Keratinocyte (primary cell): ENCODE measurements around the gene HDGF. TPM values are rescaled to one million over a fixed set of nuclear protein-coding genes. Genes with fewer than 3 reads are reported as not detected.

Experiments used
- DNase-seq: peaks from one replicate; pipeline ENCODE4 v3.0.0-alpha.2; 2011; ENCODE audit warnings: low read depth, missing footprints, low spot score
- FAIRE-seq: peaks from 2 replicates; lab custom pipeline; 2011; peaks lifted over from hg19 to GRCh38; lab: Jason Lieb, UNC
- H2AFZ ChIP-seq: 2 replicates; pipeline ENCODE4 v1.6.0; 2012; ENCODE audit warnings: low read length, control low read depth, inconsistent platforms; ENCODE audit not compliant: control insufficient read depth
- H3K27ac ChIP-seq: 2 replicates; pipeline ENCODE4 v1.5.1; 2011; ENCODE audit warnings: low read length; ENCODE audit not compliant: control insufficient read depth, insufficient read depth
- H3K27me3 ChIP-seq: 3 replicates; pipeline ENCODE4 v1.6.0; 2011; ENCODE audit warnings: low read length; ENCODE audit not compliant: control insufficient read depth, insufficient read depth; ENCODE audit errors: extremely low read depth
- H3K36me3 ChIP-seq, 2 experiments: 2 replicates in 1 of 2; 3 replicates in 1 of 2; pipeline ENCODE4 v1.5.1; 2011; ENCODE audit warnings: low read length in 2 of 2, mild to moderate bottlenecking in 1 of 2; ENCODE audit not compliant: control insufficient read depth in 2 of 2, insufficient read depth in 2 of 2; ENCODE audit errors: extremely low read depth in 1 of 2
- H3K4me1 ChIP-seq: 3 replicates; pipeline ENCODE4 v1.5.1; 2011; ENCODE audit warnings: low read length; ENCODE audit not compliant: control insufficient read depth, insufficient read depth; ENCODE audit errors: extremely low read depth
- H3K4me2 ChIP-seq: 3 replicates; pipeline ENCODE4 v1.6.0; 2011; ENCODE audit warnings: low read depth, low read length; ENCODE audit not compliant: control insufficient read depth, insufficient read depth; ENCODE audit errors: extremely low read depth
- H3K4me3 ChIP-seq, 3 experiments: fragments of 200-600 bp in 1 of 3; sonication (generic) in 1 of 3; 2 replicates in 2 of 3; 3 replicates in 1 of 3; pipeline ENCODE4 v1.5.1; 2011 to 2016; ENCODE audit warnings: low read length in 3 of 3, mild to moderate bottlenecking in 3 of 3, control low read depth in 2 of 3, inconsistent platforms in 1 of 3, low read depth in 1 of 3, mixed read lengths in 1 of 3, mixed run types in 1 of 3, moderate library complexity in 1 of 3; ENCODE audit not compliant: control insufficient read depth in 2 of 3, insufficient read depth in 2 of 3; ENCODE audit errors: extremely low read depth in 1 of 3
- H3K79me2 ChIP-seq: 2 replicates; pipeline ENCODE4 v1.6.0; 2012; ENCODE audit warnings: low read length; ENCODE audit not compliant: control insufficient read depth, insufficient read depth
- H3K9ac ChIP-seq: 3 replicates; pipeline ENCODE4 v1.6.0; 2011; ENCODE audit warnings: low read length; ENCODE audit not compliant: control insufficient read depth, insufficient read depth; ENCODE audit errors: extremely low read depth
- H3K9me1 ChIP-seq: 3 replicates; pipeline ENCODE4 v1.6.0; 2011; ENCODE audit warnings: low read length; ENCODE audit not compliant: control insufficient read depth, insufficient read depth; ENCODE audit errors: extremely low read depth
- H3K9me3 ChIP-seq: 2 replicates; pipeline ENCODE4 v1.5.1; 2012; ENCODE audit warnings: low read depth, low read length; ENCODE audit not compliant: control insufficient read depth
- H4K20me1 ChIP-seq: 3 replicates; pipeline ENCODE4 v1.6.0; 2011; ENCODE audit warnings: low read length; ENCODE audit not compliant: control insufficient read depth, insufficient read depth; ENCODE audit errors: extremely low read depth
- EZH2 ChIP-seq: IDR thresholded peaks from one replicate; pipeline ENCODE4 v1.6.1; 2012; ENCODE audit warnings: inconsistent platforms, mild to moderate bottlenecking, low read length, moderate library complexity
- dilution Hi-C: fragments of 300-500 bp; cut with MboI; formaldehyde crosslinking; loops from one replicate; pipeline ENCODE4 v1.7.0; 2020; ENCODE audit warnings: low sequenced_read_pairs; ENCODE audit not compliant: extremely low pct_ligation_motif_present
- polyA plus RNA-seq, 5 experiments: library from polyadenylated mRNA; depleted of rRNA in 3 of 5; stranded (reverse) in 3 of 5; stranded (forward) in 1 of 5; unstranded in 1 of 5; fragments of >200 nt; gene quantifications; 1 replicate in 1 of 5; 2 replicates in 3 of 5; 3 replicates in 1 of 5; pipeline versions ENCODE4 v1.2.1 to v1.2.3, GENCODE V29; 2011 to 2012; ENCODE audit warnings: missing spikeins in 2 of 5, low read depth in 1 of 5, low replicate concordance in 1 of 5
- TF ChIP-seq, protein P1 (sequence below), 3 experiments: IDR thresholded peaks in 1 of 3; conservative IDR thresholded peaks in 1 of 3; optimal IDR thresholded peaks in 1 of 3; 2 replicates in 2 of 3; 3 replicates in 1 of 3; pipeline versions ENCODE3 to v1.5.1; 2011; ENCODE audit warnings: low read length in 3 of 3, mild to moderate bottlenecking in 3 of 3, moderate library complexity in 2 of 3, control low read depth in 1 of 3, inconsistent platforms in 1 of 3; ENCODE audit not compliant: insufficient read depth in 2 of 3; ENCODE audit errors: extremely low read depth in 1 of 3

Gene HDGF
- polyA plus RNA-seq, 1 donor (not counting 4 experiments of a cell fraction or from before 2014, with no cell fraction given), result 240 TPM

DNA sequence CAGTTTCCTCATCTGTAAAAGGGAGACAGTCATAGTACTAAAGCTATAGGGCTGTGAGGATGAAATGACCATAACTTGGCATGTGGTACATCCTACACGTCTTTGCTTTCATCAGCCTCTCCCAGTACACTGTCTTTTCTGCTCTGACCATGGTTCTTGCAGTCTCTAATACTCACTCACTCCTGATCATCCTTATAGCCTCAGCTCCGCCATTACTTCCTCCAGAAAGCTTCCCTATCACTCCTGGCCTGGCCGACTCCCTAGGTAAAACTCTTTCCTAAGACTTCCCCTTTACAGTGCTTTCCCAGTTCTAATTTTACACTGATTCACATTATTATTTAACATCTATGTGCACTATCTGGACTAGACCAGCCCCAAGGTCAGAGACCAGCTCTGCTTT is 5.6 kb downstream of the HDGF start:
- Histone ChIP-seq H3K4me3 (peak overlapping the region in 2 of 3 experiments; percentile 47 to 61), H3K79me2 (peaks cover 66% of the 10 kb centered on the region), H3K9me3 (no peaks in the 10 kb centered on the region), H4K20me1 (no peaks in the 10 kb centered on the region), H3K36me3 (peaks cover 28% of the 10 kb centered on the region in 2 experiments), H3K27me3 (no peaks in the 10 kb centered on the region), H3K9ac (peak overlapping the region; percentile 100), H3K4me1 (peaks cover 46% of the 10 kb centered on the region), H3K4me2 (peak overlapping the region; percentile 89), H3K27ac (peak overlapping the region; percentile 98), H2AFZ (no peak overlapping the region), H3K9me1 (no peaks in the 10 kb centered on the region)
- dilution Hi-C loops, result no loop called here
- TF ChIP-seq EZH2, result no peak
- TF ChIP-seq, protein P1, sequence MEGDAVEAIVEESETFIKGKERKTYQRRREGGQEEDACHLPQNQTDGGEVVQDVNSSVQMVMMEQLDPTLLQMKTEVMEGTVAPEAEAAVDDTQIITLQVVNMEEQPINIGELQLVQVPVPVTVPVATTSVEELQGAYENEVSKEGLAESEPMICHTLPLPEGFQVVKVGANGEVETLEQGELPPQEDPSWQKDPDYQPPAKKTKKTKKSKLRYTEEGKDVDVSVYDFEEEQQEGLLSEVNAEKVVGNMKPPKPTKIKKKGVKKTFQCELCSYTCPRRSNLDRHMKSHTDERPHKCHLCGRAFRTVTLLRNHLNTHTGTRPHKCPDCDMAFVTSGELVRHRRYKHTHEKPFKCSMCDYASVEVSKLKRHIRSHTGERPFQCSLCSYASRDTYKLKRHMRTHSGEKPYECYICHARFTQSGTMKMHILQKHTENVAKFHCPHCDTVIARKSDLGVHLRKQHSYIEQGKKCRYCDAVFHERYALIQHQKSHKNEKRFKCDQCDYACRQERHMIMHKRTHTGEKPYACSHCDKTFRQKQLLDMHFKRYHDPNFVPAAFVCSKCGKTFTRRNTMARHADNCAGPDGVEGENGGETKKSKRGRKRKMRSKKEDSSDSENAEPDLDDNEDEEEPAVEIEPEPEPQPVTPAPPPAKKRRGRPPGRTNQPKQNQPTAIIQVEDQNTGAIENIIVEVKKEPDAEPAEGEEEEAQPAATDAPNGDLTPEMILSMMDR (optimal IDR thresholded peaks at IDR 0.05 in 1 of 3, IDR thresholded peaks at IDR 0.05 in 1 of 3, conservative IDR thresholded peaks at IDR 0.05 in 1 of 3; ENCODE audit: extremely low read depth in 1 of 3, insufficient read depth in 2 of 3, low read length in 3 of 3), result no peak
- no peak for DNase-seq
- FAIRE-seq, result no peak

DNA sequence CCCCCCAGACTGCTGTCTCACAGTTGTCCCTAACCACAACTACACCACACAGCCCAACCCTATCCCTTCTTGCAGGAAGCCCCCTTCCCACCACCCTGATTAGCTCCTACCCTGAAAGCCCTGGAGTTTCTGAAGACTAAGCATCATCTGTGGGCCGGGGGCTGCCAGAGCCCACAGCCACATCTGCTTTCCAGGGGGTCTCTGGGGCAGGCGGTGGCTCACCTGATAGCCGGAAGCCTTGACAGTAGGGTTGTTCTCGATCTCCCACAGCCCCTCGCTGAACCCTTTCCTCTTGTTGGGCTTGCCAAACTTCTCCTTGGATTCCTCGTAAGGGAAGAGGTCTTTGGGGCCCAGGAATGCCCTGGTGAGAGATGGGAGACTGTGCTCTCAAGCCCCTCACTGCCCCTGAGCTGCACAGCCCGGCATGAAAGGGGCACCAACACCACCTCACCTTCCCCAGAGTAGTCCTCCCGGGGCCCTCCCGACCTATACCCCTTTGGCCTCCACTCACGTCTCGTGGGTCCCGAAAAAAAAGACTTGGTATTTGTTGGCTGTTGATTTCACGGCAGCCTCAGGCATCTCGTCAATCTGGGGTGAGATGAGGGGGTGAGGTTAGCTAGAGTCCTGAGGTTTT is 6.6 kb downstream of the HDGF start:
- Histone ChIP-seq H3K27ac (no peak overlapping the region), H3K4me1 (peaks cover 45% of the 10 kb centered on the region), H3K79me2 (peaks cover 65% of the 10 kb centered on the region), H2AFZ (no peak overlapping the region), H3K4me2 (no peak overlapping the region), H4K20me1 (no peaks in the 10 kb centered on the region), H3K9me3 (no peaks in the 10 kb centered on the region), H3K27me3 (no peaks in the 10 kb centered on the region), H3K4me3 (no peak overlapping the region), H3K9ac (no peak overlapping the region), H3K9me1 (no peaks in the 10 kb centered on the region), H3K36me3 (peaks cover 25 to 26% of the 10 kb centered on the region in 2 experiments)
- dilution Hi-C loops, result no loop called here
- TF ChIP-seq EZH2, result no peak
- TF ChIP-seq, protein P1 (optimal IDR thresholded peaks at IDR 0.05 in 1 of 3, IDR thresholded peaks at IDR 0.05 in 1 of 3, conservative IDR thresholded peaks at IDR 0.05 in 1 of 3; ENCODE audit: extremely low read depth in 1 of 3, insufficient read depth in 2 of 3, low read length in 3 of 3), result no peak
- FAIRE-seq (no peak), DNase-seq (no peak)
